ENCODE measurements around the gene CRABP1. TPM values are rescaled to one million over a fixed set of nuclear protein-coding genes. Genes with fewer than 3 reads are reported as not detected.
A peak's percentile ranks its signal among the peaks of the same experiment; 100 is the strongest.

CRABP1 gene
- total RNA-seq, 2 donors from 2014 or later, result not detected

GRCh38 chr15:78393137-78393536 is 53.0 kb downstream of the CRABP1 start:
- intact Hi-C loops (cut with DNase I), result no loop called here
- no peak for ATAC-seq
- no peak for DNase-seq

DNA sequence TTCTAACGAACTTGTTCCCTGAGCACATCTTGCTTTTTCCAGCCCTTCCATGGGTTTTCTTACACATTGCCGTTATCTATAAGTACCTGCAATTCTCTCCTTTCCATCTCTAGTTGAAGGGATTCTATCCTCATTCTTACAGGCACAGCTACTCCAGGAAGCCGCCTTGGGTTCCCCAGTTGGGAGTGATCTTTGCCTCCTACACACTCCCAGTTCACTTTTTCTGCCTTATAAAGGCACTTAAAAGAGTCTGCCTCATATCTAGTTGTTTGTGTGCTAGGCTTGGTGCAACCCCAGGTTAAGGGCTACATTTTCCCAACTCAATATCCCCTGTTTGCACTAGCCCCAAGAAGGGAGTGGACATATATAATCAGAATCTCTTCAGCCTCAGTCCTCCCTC is 53.9 kb downstream of the CRABP1 start:
- DNase-seq, result no peak

DNA sequence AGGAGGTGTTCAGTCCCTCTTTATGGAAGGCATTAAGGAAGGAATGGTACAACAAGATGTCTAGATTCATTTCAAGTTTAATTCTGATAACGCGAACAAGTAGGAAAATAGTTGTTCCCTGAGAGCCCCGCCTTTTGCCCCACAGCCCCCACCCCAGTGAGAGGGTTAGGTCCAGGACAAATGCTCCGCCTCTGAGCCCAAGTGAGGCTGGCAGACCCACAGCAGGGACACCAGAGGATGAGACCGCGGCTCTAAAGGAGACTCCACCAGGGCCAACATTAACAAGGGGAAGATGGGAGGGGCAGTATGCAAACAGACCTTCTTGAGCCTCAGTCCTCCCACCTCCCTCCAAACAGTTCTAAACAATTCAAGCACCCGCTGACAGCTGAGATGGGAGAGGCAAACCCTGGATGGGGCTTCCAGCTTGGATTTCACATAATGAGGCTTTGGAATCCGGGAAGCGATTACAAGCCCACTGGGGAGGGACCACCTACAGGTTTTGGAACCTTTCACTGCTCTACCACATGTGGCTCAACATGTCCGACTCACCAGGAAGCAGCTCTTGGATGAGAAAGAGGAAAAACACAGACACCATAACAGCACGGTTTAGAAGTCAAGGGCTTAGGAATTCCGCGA is 54.9 kb downstream of the CRABP1 start:
- ATAC-seq, result no peak
- intact Hi-C loops (cut with DNase I), result no loop called here

More for the DNA sequence above, 53.9 kb downstream of the CRABP1 start:
- no peak for ATAC-seq
- intact Hi-C loops (cut with DNase I), result no loop called here

GRCh38 chr15:78396186-78396814 is 56.1 kb downstream of the CRABP1 start:
- ATAC-seq, result no peak
- DNase-seq, result no peak
- intact Hi-C loops (cut with DNase I), result no loop called here

More for the DNA sequence above, 54.9 kb downstream of the CRABP1 start:
- no peak for DNase-seq

GRCh38 chr15:78396976-78397375 is 56.8 kb downstream of the CRABP1 start:
- DNase-seq, result peak; percentile 33

GRCh38 chr15:78397382-78397781 is 57.2 kb downstream of the CRABP1 start:
- ATAC-seq (no peak), DNase-seq (no peak)
- intact Hi-C loops (cut with DNase I), result no loop called here

More at GRCh38 chr15:78396976-78397375, 56.8 kb downstream of the CRABP1 start:
- ATAC-seq, result peak; percentile 26 to 65
- intact Hi-C loops (cut with DNase I), result no loop called here

Other genes starting within 250 kb of the CRABP1 start
- not detected for gene SH2D7, start 247.8 kb upstream of the CRABP1 start, total RNA-seq
- 10 to 100 TPM; 50.3 to 66.9 TPM for gene CIB2, start 208.9 kb upstream of the CRABP1 start, total RNA-seq
- gene IDH3A, start 191.0 kb upstream of the CRABP1 start, total RNA-seq, result 100 to 1,000 TPM; 353 to 512 TPM
- under 1 TPM; 0.29 to 0.32 TPM for gene ACSBG1, start 105.8 kb upstream of the CRABP1 start, total RNA-seq
- gene DNAJA4, start 75.8 kb upstream of the CRABP1 start, total RNA-seq, result 100 to 1,000 TPM; 116 to 171 TPM
- gene SKIC8, start 40.7 kb upstream of the CRABP1 start, total RNA-seq, result 10 to 100 TPM; 27.1 to 35.5 TPM
- gene IREB2, start 97.9 kb downstream of the CRABP1 start, total RNA-seq, result 10 to 100 TPM; 29.5 to 31.0 TPM
- gene HYKK, start 167.2 kb downstream of the CRABP1 start, total RNA-seq, result 1 to 10 TPM; 5.5 to 7.1 TPM
- gene PSMA4, start 200.1 kb downstream of the CRABP1 start, total RNA-seq, result 100 to 1,000 TPM in 1 of 2 donors, 10 to 100 TPM in 1; 97.4 to 104 TPM
- gene CHRNA5, start 225.2 kb downstream of the CRABP1 start, total RNA-seq, result 1 to 10 TPM; 1.4 to 2.6 TPM